ENCODE results near the gene DHH.

DNA sequence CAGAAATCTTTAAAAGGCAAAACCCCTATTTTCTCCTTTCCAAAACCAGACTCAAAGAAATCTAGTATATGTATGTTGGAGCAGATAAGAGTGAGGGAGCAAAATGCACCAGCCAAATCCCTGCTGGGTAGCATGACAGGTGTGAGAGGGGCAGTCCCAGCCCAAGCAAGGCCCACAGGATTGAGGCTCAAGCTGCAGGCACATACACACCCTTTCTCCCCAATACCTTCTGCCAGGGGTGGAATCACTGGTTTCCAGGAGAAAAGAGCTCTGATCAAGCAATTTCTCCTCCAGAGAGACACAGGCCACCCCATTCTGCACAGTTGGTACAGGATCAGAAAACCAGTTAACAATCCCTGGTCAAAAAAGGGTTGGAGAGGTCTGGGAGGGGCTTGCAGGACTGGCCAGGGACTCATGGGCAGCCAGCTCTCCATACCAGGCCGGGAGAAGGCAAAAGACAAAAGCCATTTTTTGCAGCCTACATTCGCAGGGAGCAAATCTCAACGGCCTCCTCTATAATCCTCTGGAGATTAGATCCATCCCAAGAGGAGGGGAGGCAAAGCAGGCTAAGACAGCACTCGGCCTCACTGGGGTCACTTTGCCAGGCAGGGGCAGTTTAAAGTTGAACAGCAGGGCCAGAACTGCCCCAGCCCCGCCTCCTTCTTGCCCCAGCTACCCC is 36.1 kb downstream of the DHH start:
- TF ChIP-seq CTCF (conservative IDR thresholded peaks at IDR 0.05; ENCODE audit: low read length) (no peak), EZH2phosphoT487 (IDR thresholded peaks at IDR 0.05; ENCODE audit: borderline replicate concordance, low read depth, low read length) (no peak)
